Activated CD8-positive, alpha-beta memory T cell treated with anti-CD3 and anti-CD28 coated beads, Interleukin-2, amount 10 ng/mL, durations not matched to agents 7 days and 5 days (primary cell): ENCODE results near the gene NME1. TPM values are rescaled to one million over a fixed set of nuclear protein-coding genes. Genes with fewer than 3 reads are reported as not detected.
"Not testable (repeated sequence)": the region's sequence is repeated elsewhere in the genome, so short reads cannot be mapped to it uniquely, and the experiment has no call there.

Experiments
- ATAC-seq: fragments of 150-1000 bp; cut with Tn5 transposase; one replicate; pipeline ENCODE4 v1.10.0; 2021; ENCODE audit warnings: moderate library complexity
- CTCF ChIA-PET: fragments of 350-600 bp; sonication (Branson Sonifier 250); formaldehyde crosslinking; loops from one replicate; lab custom pipeline; 2021; ENCODE audit warnings: antibody characterized with exemption; lab: Charles Lee
- DNase-seq: peaks from one replicate; pipeline ENCODE4 v3.0.0-alpha.2; 2020
- H3K27ac Mint-ChIP-seq: one replicate; pipeline ENCODE4 v1.8.0; 2021; ENCODE audit warnings: mild to moderate bottlenecking, mixed read lengths
- H3K27me3 Mint-ChIP-seq: one replicate; pipeline ENCODE4 v1.8.0; 2021; ENCODE audit warnings: mixed read lengths
- H3K36me3 Mint-ChIP-seq: one replicate; pipeline ENCODE4 v1.8.0; 2021; ENCODE audit warnings: mild to moderate bottlenecking, mixed read lengths
- H3K4me1 Mint-ChIP-seq: one replicate; pipeline ENCODE4 v1.8.0; 2021; ENCODE audit warnings: mixed read lengths
- H3K4me3 Mint-ChIP-seq: one replicate; pipeline ENCODE4 v1.8.0; 2021; ENCODE audit warnings: mild to moderate bottlenecking, moderate library complexity, mixed read lengths
- H3K9me3 Mint-ChIP-seq: one replicate; pipeline ENCODE4 v1.8.0; 2022; ENCODE audit warnings: low read depth, mixed read lengths
- total RNA-seq, 2 experiments: library from RNA; stranded (reverse); gene quantifications; one replicate each; pipeline ENCODE4 v1.2.3, GENCODE V29; 2021

NME1 gene
- 100 to 1,000 TPM; 143 to 248 TPM for total RNA-seq

- Mint-ChIP-seq H3K9me3 (no peaks in the 10 kb centered on the region), H3K36me3 (peaks cover 17% of the 10 kb centered on the region), H3K4me3 (no peak within 1 kb of the TSS), H3K27me3 (no peaks in the 10 kb centered on the region), H3K4me1 (peaks cover 22% of the 10 kb centered on the region), H3K27ac (no peak within 1 kb of the TSS)
- CTCF ChIA-PET = interaction anchor here (0.6 to 4.9 kb wide), 35 partner anchors 9 to 448 kb away, joined by 3 to 78 read pairs (median 4); partner anchors contain the start of genes NME2 and SPAG9
- DNase-seq (peak; percentile 98), ATAC-seq (peak; percentile 94)
Measured at GRCh38 chr17:51153210-51154072, at the start of gene NME1. Gene NME1 (plus strand): TSS chr17:51153559. CDS start chr17:51155655, 2,096 bp downstream.

GRCh38 chr17:51107778-51108177 is 45.6 kb upstream of the NME1 start:
- DNase-seq = no peak
- Mint-ChIP-seq H3K4me1 (peaks cover 9% of the 10 kb centered on the region), H3K4me3 (no peak overlapping the region), H3K9me3 (no peaks in the 10 kb centered on the region), H3K36me3 (peaks cover 10% of the 10 kb centered on the region), H3K27ac (no peak overlapping the region), H3K27me3 (no peaks in the 10 kb centered on the region)
- CTCF ChIA-PET = interaction anchor here (0.6 to 1.3 kb wide), 2 partner anchors 46 to 331 kb away, joined by 3 read pairs; partner anchors contain the start of gene NME1
- ATAC-seq = no peak

GRCh38 chr17:51112303-51113222 is 40.8 kb upstream of the NME1 start:
- ATAC-seq, H3K36me3 Mint-ChIP-seq, DNase-seq, H3K27me3 Mint-ChIP-seq, H3K9me3 Mint-ChIP-seq, H3K4me3 Mint-ChIP-seq, H3K27ac Mint-ChIP-seq: not testable (repeated sequence)
- CTCF ChIA-PET = interaction anchor here (0.7 kb wide), 2 partner anchors 21 to 53 kb away, joined by 3 read pairs; no protein-coding TSS in a partner anchor
- peaks cover 17% of the 10 kb centered on the region for H3K4me1 Mint-ChIP-seq

- peaks cover 5% of the 10 kb centered on the region for H3K36me3 Mint-ChIP-seq
- H3K27ac Mint-ChIP-seq = no peak overlapping the region
- CTCF ChIA-PET = no interaction called here
- H3K4me1 Mint-ChIP-seq = peaks cover 38% of the 10 kb centered on the region
- no peaks in the 10 kb centered on the region for H3K27me3 Mint-ChIP-seq
- no peaks in the 10 kb centered on the region for H3K9me3 Mint-ChIP-seq
- DNase-seq (no peak), ATAC-seq (no peak)
- H3K4me3 Mint-ChIP-seq = no peak overlapping the region
Measured at GRCh38 chr17:51115179-51115578, 38.2 kb upstream of the NME1 start.

- Mint-ChIP-seq H3K36me3 (peaks cover 4% of the 10 kb centered on the region), H3K4me1 (peaks cover 54% of the 10 kb centered on the region), H3K27me3 (no peaks in the 10 kb centered on the region), H3K4me3 (peak overlapping the region; percentile 90), H3K9me3 (no peaks in the 10 kb centered on the region), H3K27ac (peak overlapping the region; percentile 36)
- CTCF ChIA-PET = interaction anchor here (1.0 to 1.9 kb wide), 4 partner anchors 9 to 114 kb away, joined by 3 to 9 read pairs (median 3); partner anchors contain the start of gene NME1
- no peak for DNase-seq
- ATAC-seq = no peak
Measured at GRCh38 chr17:51118330-51119195, 34.8 kb upstream of the NME1 start.

GRCh38 chr17:51119415-51120356 is 33.7 kb upstream of the NME1 start:
- Mint-ChIP-seq H3K9me3 (no peaks in the 10 kb centered on the region), H3K4me3 (peak overlapping the region; percentile 90), H3K36me3 (peaks cover 4% of the 10 kb centered on the region), H3K4me1 (peaks cover 54% of the 10 kb centered on the region), H3K27me3 (no peaks in the 10 kb centered on the region), H3K27ac (peak overlapping the region; percentile 94)
- CTCF ChIA-PET = interaction anchor here (0.8 to 2.7 kb wide), 13 partner anchors 8 to 337 kb away, joined by 3 to 19 read pairs (median 3); partner anchors contain the start of gene NME1
- ATAC-seq (peak; percentile 18), DNase-seq (peak; percentile 74)

GRCh38 chr17:51120357-51120738 is 33.0 kb upstream of the NME1 start:
- peak overlapping the region; percentile 94 for H3K27ac Mint-ChIP-seq
- H3K27me3 Mint-ChIP-seq = no peaks in the 10 kb centered on the region
- ATAC-seq (peak; percentile 40), DNase-seq (peak; percentile 70)
- CTCF ChIA-PET = interaction anchor here (0.8 to 2.7 kb wide), 9 partner anchors 9 to 338 kb away, joined by 3 to 19 read pairs (median 3); partner anchors contain the start of gene NME1
- H3K9me3 Mint-ChIP-seq = no peaks in the 10 kb centered on the region
- peaks cover 51% of the 10 kb centered on the region for H3K4me1 Mint-ChIP-seq
- H3K4me3 Mint-ChIP-seq = peak overlapping the region; percentile 90
- H3K36me3 Mint-ChIP-seq = peaks cover 1% of the 10 kb centered on the region

- H3K4me3 Mint-ChIP-seq = peak within 1 kb of the TSS; percentile 94
- no peaks in the 10 kb centered on the region for H3K9me3 Mint-ChIP-seq
- peaks cover 49% of the 10 kb centered on the region for H3K4me1 Mint-ChIP-seq
- DNase-seq (peak; percentile 93), ATAC-seq (peak; percentile 81)
- H3K27ac Mint-ChIP-seq = peak within 1 kb of the TSS; percentile 98
- peaks cover 1% of the 10 kb centered on the region for H3K36me3 Mint-ChIP-seq
- no peaks in the 10 kb centered on the region for H3K27me3 Mint-ChIP-seq
- CTCF ChIA-PET = interaction anchor here (0.8 to 2.7 kb wide), 9 partner anchors 10 to 338 kb away, joined by 3 to 19 read pairs (median 3); partner anchors contain the start of gene NME1
Measured at GRCh38 chr17:51120739-51121619, 32.4 kb upstream of the NME1 start, which contains the start of gene SPAG9. Gene SPAG9 (minus strand): TSS chr17:51120868. CDS start chr17:51120656, 212 bp downstream.

GRCh38 chr17:51121620-51122472 is 31.5 kb upstream of the NME1 start:
- CTCF ChIA-PET = interaction anchor here (1.4 to 2.7 kb wide), 2 partner anchors 13 to 31 kb away, joined by 4 to 19 read pairs; partner anchors contain the start of gene NME1
- H3K4me1 Mint-ChIP-seq = peaks cover 43% of the 10 kb centered on the region

More at GRCh38 chr17:51121620-51122472, 31.5 kb upstream of the NME1 start:
- peaks cover 1% of the 10 kb centered on the region for H3K36me3 Mint-ChIP-seq
- peak overlapping the region; percentile 94 for H3K4me3 Mint-ChIP-seq
- H3K27ac Mint-ChIP-seq = peak overlapping the region; percentile 98
- ATAC-seq (peak; percentile 17), DNase-seq (peak; percentile 81)
- H3K27me3 Mint-ChIP-seq = no peaks in the 10 kb centered on the region
- H3K9me3 Mint-ChIP-seq = no peaks in the 10 kb centered on the region
